HL-60 (cell line): ENCODE results near the gene CHST11.

ENCODE experiments used
- DNase-seq, 2 experiments: peaks; one replicate each; pipeline ENCODE4 v3.0.0-alpha.2; 2010 to 2020; ENCODE audit warnings: low read depth in 1 of 2, low spot score in 1 of 2
- H3K27ac ChIP-seq: fragments of 250-450 bp; sonication (Bioruptor Pico); replicated peaks from 2 replicates; pipeline ENCODE4 v1.5.1; 2020; ENCODE audit warnings: mild to moderate bottlenecking, moderate library complexity
- H3K27me3 ChIP-seq: fragments of 250-450 bp; sonication (Bioruptor Pico); 2 replicates; pipeline ENCODE4 v1.5.1; 2021; ENCODE audit warnings: mild to moderate bottlenecking, moderate library complexity; ENCODE audit not compliant: insufficient read depth, poor library complexity, severe bottlenecking
- H3K4me3 ChIP-seq: replicated peaks from 2 replicates; pipeline ENCODE4 v1.5.1; 2011; ENCODE audit warnings: mild to moderate bottlenecking, control low read depth, low read length; ENCODE audit not compliant: insufficient read depth
- GABPA ChIP-seq: IDR thresholded peaks from 2 replicates; pipeline ENCODE4 v1.6.1; 2012; ENCODE audit warnings: low read depth
- POLR2AphosphoS5 ChIP-seq: IDR thresholded peaks from 2 replicates; pipeline ENCODE4 v1.6.1; 2012; ENCODE audit warnings: low read depth
- SPI1 ChIP-seq: IDR thresholded peaks from 2 replicates; pipeline ENCODE4 v1.6.1; 2012; ENCODE audit warnings: low read depth, mild to moderate bottlenecking, borderline replicate concordance
- TF ChIP-seq, protein P1 (sequence below): IDR thresholded peaks from one replicate; pipeline ENCODE4 v1.5.1; 2011; ENCODE audit warnings: low read length, control low read depth, inconsistent platforms; ENCODE audit not compliant: insufficient read depth
- TF ChIP-seq, protein P2 (sequence below): IDR thresholded peaks from 2 replicates; pipeline ENCODE4 v1.6.1; 2012; ENCODE audit warnings: low read depth; ENCODE audit not compliant: insufficient replicate concordance

CHST11 gene

DNA sequence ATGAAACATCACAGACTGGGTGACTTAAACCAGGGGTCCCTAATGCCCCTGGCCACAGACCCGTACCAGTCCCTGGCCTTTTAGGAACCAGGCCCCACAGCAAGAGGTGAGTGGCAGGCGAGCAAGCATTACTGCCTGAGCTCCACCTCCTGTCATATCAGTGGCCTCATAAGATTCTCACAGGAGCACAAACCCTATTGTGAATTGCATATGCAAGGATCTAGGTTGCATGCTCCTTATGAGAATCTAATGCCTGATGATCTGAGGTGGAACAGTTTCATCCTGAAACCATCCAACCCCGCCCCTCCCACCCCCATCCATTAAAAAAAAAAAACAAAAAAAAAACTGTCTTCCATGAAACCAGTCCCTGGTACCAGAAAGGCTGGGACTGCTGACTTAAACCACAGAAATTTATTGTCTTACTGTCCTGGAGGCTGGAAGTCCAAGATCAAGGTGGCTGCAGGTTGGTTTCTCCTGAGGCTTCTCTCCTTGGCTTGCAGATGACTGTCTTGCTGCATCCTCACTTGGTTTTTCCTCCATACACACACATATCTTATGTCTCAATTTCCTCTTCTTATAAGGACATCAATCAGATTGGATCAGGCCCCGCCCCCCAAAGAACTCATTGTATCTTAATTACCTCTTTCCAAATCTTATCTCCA lies 235.9 kb downstream of the CHST11 start:
- no peaks in the 10 kb centered on the region for H3K27me3 ChIP-seq
- no peak for DNase-seq
- TF ChIP-seq, protein P1, sequence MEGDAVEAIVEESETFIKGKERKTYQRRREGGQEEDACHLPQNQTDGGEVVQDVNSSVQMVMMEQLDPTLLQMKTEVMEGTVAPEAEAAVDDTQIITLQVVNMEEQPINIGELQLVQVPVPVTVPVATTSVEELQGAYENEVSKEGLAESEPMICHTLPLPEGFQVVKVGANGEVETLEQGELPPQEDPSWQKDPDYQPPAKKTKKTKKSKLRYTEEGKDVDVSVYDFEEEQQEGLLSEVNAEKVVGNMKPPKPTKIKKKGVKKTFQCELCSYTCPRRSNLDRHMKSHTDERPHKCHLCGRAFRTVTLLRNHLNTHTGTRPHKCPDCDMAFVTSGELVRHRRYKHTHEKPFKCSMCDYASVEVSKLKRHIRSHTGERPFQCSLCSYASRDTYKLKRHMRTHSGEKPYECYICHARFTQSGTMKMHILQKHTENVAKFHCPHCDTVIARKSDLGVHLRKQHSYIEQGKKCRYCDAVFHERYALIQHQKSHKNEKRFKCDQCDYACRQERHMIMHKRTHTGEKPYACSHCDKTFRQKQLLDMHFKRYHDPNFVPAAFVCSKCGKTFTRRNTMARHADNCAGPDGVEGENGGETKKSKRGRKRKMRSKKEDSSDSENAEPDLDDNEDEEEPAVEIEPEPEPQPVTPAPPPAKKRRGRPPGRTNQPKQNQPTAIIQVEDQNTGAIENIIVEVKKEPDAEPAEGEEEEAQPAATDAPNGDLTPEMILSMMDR, result no peak
- TF ChIP-seq, protein P2, sequence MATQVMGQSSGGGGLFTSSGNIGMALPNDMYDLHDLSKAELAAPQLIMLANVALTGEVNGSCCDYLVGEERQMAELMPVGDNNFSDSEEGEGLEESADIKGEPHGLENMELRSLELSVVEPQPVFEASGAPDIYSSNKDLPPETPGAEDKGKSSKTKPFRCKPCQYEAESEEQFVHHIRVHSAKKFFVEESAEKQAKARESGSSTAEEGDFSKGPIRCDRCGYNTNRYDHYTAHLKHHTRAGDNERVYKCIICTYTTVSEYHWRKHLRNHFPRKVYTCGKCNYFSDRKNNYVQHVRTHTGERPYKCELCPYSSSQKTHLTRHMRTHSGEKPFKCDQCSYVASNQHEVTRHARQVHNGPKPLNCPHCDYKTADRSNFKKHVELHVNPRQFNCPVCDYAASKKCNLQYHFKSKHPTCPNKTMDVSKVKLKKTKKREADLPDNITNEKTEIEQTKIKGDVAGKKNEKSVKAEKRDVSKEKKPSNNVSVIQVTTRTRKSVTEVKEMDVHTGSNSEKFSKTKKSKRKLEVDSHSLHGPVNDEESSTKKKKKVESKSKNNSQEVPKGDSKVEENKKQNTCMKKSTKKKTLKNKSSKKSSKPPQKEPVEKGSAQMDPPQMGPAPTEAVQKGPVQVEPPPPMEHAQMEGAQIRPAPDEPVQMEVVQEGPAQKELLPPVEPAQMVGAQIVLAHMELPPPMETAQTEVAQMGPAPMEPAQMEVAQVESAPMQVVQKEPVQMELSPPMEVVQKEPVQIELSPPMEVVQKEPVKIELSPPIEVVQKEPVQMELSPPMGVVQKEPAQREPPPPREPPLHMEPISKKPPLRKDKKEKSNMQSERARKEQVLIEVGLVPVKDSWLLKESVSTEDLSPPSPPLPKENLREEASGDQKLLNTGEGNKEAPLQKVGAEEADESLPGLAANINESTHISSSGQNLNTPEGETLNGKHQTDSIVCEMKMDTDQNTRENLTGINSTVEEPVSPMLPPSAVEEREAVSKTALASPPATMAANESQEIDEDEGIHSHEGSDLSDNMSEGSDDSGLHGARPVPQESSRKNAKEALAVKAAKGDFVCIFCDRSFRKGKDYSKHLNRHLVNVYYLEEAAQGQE, result no peak
- TF ChIP-seq GABPA, result no peak
- TF ChIP-seq POLR2AphosphoS5, result no peak
- H3K27ac ChIP-seq, result no peak overlapping the region
- no peak overlapping the region for H3K4me3 ChIP-seq

DNA sequence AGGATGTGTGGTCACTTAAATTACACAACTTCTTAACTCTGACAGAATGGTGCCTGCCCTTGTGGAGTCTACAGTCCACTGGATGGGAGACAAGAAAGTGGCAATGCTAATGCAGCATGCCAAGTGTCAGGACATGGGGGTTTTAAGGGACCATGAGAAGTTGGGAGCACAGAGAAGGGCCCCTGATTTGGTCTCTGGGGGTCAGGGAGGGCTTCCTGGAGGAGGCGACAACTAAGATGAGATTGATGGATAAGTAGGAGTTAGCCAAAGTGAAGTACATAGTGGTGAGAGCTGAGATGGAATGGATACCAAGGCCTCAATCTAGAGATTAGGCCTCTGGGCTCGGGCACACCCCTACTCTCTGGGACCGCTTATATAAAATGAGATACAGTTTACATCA lies 236.7 kb downstream of the CHST11 start:
- H3K4me3 ChIP-seq, result no peak overlapping the region
- TF ChIP-seq, protein P2, result no peak
- TF ChIP-seq POLR2AphosphoS5 (no peak), SPI1 (no peak), GABPA (no peak)
- TF ChIP-seq, protein P1, result no peak
- no peaks in the 10 kb centered on the region for H3K27me3 ChIP-seq
- no peak for DNase-seq
- H3K27ac ChIP-seq, result no peak overlapping the region

DNA sequence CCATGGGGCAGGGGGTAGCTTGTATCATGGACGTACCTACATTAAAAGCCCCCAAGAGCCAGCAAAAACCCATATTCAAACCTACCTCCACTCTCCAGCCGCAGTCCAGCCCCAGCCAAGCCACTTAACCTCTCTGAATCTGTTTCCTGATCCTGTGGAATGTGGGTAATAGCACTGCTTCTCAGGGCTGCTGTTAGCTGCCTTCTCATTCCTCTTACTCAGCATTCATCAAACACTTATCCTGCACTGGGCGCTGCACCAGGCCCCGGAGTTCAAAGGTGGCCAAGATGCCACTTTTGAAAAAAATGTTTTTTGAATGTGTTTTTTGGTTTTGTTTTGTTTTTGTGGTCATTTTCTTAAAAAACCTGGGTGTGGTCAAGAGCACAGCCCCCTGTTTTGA lies 237.4 kb downstream of the CHST11 start:
- no peak for DNase-seq
- Histone ChIP-seq H3K4me3 (no peak overlapping the region), H3K27me3 (no peaks in the 10 kb centered on the region), H3K27ac (no peak overlapping the region)
- TF ChIP-seq SPI1 (no peak), GABPA (no peak), POLR2AphosphoS5 (no peak)
- TF ChIP-seq, protein P1, result no peak
- TF ChIP-seq, protein P2, result no peak
